ENCODE data around the gene ACTRT2.

DNA sequence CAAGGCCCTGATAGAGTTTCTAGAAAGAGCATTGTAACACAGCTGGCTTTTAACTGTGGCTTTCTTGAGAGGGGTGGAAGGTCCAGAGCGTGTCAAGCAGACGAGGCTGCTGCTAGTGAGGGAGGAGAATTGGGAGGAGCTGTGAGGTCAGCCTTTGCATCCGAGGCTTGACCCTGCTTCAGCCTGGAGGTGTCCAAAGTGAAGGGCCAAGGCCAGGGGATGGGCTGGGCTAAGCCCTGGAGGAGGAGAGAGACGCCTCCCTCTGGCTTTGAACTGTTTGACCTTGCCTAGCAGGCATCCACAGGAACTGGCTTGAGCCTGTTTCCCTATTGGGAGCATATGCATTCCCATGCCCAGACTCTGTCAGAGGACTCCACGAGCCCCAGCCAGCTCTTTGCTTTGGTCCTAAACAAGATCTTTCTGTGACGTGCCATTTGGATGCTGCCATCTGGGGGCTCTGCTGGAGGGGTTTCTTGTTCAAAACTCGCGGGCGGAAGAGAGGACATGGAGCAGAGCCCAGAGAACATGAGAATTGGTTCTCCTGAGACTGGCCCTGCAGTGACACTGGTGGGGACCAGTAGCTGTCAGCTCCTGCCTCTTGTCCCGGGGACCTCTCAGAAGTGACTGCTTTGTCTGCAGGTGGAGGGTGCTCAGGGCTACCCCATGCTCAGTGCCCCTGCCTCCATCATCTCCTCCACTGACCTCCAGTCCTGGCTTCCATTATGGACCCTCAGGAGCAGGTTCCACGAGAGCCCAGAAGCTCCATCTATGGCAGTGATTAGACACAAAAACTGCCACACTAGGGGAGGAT is 5.5 kb downstream of the ACTRT2 start:
- TF ChIP-seq POLR2AphosphoS5 (IDR thresholded peaks at IDR 0.05; ENCODE audit: borderline replicate concordance, low read depth, low read length) (no peak), EZH2 (IDR thresholded peaks at IDR 0.05) (no peak), FOXP2 (optimal IDR thresholded peaks at IDR 0.05; ENCODE audit: control extremely low read depth, extremely low read length, insufficient read depth) (no peak)
